ENCODE results near the gene ACTL10. TPM values are rescaled to one million over a fixed set of nuclear protein-coding genes. Genes with fewer than 3 reads are reported as not detected.

ACTL10 gene
- total and polyA plus RNA-seq, 2 of the 13 experiments (the other 11 are each of a cell fraction or from before 2014, with no cell fraction given), result not detected

DNA sequence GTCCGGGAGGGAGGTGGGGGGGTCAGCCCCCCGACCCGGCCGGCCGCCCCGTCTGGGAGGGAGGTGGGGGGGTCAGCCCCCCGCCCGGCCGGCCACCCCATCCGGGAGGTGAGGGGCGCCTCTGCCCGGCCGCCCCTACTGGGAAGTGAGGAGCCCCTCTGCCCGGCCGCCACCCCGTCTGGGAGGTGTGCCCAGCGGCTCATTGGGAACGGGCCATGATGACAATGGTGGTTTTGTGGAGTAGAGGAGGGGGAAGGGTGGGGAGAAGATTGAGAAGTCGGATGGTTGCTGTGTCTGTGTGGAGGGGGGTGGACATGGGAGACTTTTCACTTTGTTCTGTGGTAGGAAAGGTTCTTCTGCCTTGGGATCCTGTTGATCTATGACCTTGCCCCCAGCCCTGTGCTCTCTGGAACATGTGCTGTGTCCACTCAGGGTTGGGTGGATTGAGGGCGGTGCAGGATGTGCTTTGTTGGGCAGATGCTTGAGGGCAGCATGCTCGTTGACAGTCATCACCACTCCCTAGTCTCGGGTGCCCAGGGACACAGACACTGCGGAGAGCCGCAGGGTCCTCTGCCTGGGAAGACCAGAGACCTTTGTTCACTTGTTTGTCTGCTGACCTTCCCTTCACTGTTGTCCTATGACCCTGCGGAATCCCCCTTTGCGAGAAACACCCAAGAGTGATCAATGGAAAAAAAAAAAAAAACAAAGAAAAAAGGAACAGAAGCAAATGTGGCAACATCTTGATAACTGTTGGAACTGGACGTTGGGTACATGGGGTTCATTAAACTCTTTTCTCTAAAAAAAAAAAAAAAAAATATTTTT lies 35.1 kb downstream of the ACTL10 start (continued):
- TF ChIP-seq, protein P1, sequence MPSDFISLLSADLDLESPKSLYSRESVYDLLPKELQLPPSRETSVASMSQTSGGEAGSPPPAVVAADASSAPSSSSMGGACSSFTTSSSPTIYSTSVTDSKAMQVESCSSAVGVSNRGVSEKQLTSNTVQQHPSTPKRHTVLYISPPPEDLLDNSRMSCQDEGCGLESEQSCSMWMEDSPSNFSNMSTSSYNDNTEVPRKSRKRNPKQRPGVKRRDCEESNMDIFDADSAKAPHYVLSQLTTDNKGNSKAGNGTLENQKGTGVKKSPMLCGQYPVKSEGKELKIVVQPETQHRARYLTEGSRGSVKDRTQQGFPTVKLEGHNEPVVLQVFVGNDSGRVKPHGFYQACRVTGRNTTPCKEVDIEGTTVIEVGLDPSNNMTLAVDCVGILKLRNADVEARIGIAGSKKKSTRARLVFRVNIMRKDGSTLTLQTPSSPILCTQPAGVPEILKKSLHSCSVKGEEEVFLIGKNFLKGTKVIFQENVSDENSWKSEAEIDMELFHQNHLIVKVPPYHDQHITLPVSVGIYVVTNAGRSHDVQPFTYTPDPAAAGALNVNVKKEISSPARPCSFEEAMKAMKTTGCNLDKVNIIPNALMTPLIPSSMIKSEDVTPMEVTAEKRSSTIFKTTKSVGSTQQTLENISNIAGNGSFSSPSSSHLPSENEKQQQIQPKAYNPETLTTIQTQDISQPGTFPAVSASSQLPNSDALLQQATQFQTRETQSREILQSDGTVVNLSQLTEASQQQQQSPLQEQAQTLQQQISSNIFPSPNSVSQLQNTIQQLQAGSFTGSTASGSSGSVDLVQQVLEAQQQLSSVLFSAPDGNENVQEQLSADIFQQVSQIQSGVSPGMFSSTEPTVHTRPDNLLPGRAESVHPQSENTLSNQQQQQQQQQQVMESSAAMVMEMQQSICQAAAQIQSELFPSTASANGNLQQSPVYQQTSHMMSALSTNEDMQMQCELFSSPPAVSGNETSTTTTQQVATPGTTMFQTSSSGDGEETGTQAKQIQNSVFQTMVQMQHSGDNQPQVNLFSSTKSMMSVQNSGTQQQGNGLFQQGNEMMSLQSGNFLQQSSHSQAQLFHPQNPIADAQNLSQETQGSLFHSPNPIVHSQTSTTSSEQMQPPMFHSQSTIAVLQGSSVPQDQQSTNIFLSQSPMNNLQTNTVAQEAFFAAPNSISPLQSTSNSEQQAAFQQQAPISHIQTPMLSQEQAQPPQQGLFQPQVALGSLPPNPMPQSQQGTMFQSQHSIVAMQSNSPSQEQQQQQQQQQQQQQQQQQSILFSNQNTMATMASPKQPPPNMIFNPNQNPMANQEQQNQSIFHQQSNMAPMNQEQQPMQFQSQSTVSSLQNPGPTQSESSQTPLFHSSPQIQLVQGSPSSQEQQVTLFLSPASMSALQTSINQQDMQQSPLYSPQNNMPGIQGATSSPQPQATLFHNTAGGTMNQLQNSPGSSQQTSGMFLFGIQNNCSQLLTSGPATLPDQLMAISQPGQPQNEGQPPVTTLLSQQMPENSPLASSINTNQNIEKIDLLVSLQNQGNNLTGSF (CRISPR knock-in tag; IDR thresholded peaks at IDR 0.05), result no peak
- TF ChIP-seq ZNF274 (CRISPR knock-in tag; IDR thresholded peaks at IDR 0.05), result peak; percentile 54; the same call in 1 of the 2 replicates
- TF ChIP-seq, protein P2, sequence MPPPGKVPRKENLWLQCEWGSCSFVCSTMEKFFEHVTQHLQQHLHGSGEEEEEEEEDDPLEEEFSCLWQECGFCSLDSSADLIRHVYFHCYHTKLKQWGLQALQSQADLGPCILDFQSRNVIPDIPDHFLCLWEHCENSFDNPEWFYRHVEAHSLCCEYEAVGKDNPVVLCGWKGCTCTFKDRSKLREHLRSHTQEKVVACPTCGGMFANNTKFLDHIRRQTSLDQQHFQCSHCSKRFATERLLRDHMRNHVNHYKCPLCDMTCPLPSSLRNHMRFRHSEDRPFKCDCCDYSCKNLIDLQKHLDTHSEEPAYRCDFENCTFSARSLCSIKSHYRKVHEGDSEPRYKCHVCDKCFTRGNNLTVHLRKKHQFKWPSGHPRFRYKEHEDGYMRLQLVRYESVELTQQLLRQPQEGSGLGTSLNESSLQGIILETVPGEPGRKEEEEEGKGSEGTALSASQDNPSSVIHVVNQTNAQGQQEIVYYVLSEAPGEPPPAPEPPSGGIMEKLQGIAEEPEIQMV (CRISPR knock-in tag; IDR thresholded peaks at IDR 0.05; ENCODE audit: low read depth), result peak; percentile 59; the same call in 1 of the 2 replicates
- TF ChIP-seq, protein P3, sequence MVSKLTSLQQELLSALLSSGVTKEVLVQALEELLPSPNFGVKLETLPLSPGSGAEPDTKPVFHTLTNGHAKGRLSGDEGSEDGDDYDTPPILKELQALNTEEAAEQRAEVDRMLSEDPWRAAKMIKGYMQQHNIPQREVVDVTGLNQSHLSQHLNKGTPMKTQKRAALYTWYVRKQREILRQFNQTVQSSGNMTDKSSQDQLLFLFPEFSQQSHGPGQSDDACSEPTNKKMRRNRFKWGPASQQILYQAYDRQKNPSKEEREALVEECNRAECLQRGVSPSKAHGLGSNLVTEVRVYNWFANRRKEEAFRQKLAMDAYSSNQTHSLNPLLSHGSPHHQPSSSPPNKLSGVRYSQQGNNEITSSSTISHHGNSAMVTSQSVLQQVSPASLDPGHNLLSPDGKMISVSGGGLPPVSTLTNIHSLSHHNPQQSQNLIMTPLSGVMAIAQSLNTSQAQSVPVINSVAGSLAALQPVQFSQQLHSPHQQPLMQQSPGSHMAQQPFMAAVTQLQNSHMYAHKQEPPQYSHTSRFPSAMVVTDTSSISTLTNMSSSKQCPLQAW (CRISPR knock-in tag; IDR thresholded peaks at IDR 0.05), result peak; percentile 83; the same call in 1 of the 2 replicates
- peak; percentile 79; the same call in 1 of the 2 replicates for TF ChIP-seq ZNF816 (CRISPR knock-in tag; IDR thresholded peaks at IDR 0.05; ENCODE audit: borderline replicate concordance)
- no peak for TF ChIP-seq KDM5A (IDR thresholded peaks at IDR 0.05; ENCODE audit: borderline replicate concordance, low read length)
- TF ChIP-seq ZSCAN31 (CRISPR knock-in tag; IDR thresholded peaks at IDR 0.05; ENCODE audit: low read depth), result no peak; the same call in 1 of the 2 replicates
- peak; percentile 97 for TF ChIP-seq ZMYM3 (CRISPR knock-in tag; IDR thresholded peaks at IDR 0.05)
- peak; percentile 99 for TF ChIP-seq ZNF292 (CRISPR knock-in tag; IDR thresholded peaks at IDR 0.05; ENCODE audit: borderline replicate concordance, low read depth)
- TF ChIP-seq, protein P4, sequence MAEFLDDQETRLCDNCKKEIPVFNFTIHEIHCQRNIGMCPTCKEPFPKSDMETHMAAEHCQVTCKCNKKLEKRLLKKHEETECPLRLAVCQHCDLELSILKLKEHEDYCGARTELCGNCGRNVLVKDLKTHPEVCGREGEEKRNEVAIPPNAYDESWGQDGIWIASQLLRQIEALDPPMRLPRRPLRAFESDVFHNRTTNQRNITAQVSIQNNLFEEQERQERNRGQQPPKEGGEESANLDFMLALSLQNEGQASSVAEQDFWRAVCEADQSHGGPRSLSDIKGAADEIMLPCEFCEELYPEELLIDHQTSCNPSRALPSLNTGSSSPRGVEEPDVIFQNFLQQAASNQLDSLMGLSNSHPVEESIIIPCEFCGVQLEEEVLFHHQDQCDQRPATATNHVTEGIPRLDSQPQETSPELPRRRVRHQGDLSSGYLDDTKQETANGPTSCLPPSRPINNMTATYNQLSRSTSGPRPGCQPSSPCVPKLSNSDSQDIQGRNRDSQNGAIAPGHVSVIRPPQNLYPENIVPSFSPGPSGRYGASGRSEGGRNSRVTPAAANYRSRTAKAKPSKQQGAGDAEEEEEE (CRISPR knock-in tag; IDR thresholded peaks at IDR 0.05; ENCODE audit: borderline replicate concordance), result peak; percentile 79; the same call in 1 of the 2 replicates
- TF ChIP-seq, protein P5, sequence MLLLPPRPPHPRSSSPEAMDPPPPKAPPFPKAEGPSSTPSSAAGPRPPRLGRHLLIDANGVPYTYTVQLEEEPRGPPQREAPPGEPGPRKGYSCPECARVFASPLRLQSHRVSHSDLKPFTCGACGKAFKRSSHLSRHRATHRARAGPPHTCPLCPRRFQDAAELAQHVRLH (CRISPR knock-in tag; IDR thresholded peaks at IDR 0.05; ENCODE audit: borderline replicate concordance, low read depth), result peak; percentile 61; the same call in 1 of the 2 replicates
- TF ChIP-seq, protein P6, sequence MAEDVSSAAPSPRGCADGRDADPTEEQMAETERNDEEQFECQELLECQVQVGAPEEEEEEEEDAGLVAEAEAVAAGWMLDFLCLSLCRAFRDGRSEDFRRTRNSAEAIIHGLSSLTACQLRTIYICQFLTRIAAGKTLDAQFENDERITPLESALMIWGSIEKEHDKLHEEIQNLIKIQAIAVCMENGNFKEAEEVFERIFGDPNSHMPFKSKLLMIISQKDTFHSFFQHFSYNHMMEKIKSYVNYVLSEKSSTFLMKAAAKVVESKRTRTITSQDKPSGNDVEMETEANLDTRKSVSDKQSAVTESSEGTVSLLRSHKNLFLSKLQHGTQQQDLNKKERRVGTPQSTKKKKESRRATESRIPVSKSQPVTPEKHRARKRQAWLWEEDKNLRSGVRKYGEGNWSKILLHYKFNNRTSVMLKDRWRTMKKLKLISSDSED (CRISPR knock-in tag; IDR thresholded peaks at IDR 0.05), result no peak
- TF ChIP-seq ZNF775 (CRISPR knock-in tag; IDR thresholded peaks at IDR 0.05; ENCODE audit: borderline replicate concordance), result no peak
- no peak for TF ChIP-seq SETDB1 (CRISPR knock-in tag; IDR thresholded peaks at IDR 0.05; ENCODE audit: borderline replicate concordance)
- TF ChIP-seq NFYC (CRISPR knock-in tag; IDR thresholded peaks at IDR 0.05), result no peak; the same call in 1 of the 2 replicates
